SU-DHL-6 (cell line): ENCODE measurements around the gene KRT84.

Experiments
- H2AFZ ChIP-seq: fragments of 200-600 bp; sonication (generic); 2 replicates; pipeline ENCODE4 v1.6.1; 2014; ENCODE audit warnings: low read depth, mild to moderate bottlenecking, moderate library complexity, mixed read lengths, antibody characterized with exemption, low read length; ENCODE audit not compliant: severe bottlenecking
- H3F3A ChIP-seq: fragments of 200-600 bp; shearing (Covaris generic); 2 replicates; pipeline ENCODE4 v1.6.0; 2016; ENCODE audit warnings: antibody characterized with exemption, mild to moderate bottlenecking; ENCODE audit not compliant: insufficient read depth
- H3K27ac ChIP-seq: fragments of 200-600 bp; sonication (generic); 2 replicates; pipeline ENCODE4 v1.5.1; 2016; ENCODE audit warnings: low read depth, mild to moderate bottlenecking, low read length, moderate library complexity, mixed read lengths
- H3K27me3 ChIP-seq: fragments of 200-600 bp; sonication (generic), shearing (Covaris generic); 2 replicates; pipeline ENCODE4 v1.6.0; 2014; ENCODE audit warnings: mild to moderate bottlenecking, low read length
- H3K36me3 ChIP-seq: fragments of 200-600 bp; sonication (generic); 2 replicates; pipeline ENCODE4 v1.6.1; 2014; ENCODE audit warnings: mild to moderate bottlenecking, low read length, mixed read lengths
- H3K4me2 ChIP-seq: fragments of 300-600, 200-600 bp; shearing (Covaris generic), sonication (generic); 2 replicates; pipeline ENCODE4 v1.6.0; 2014; ENCODE audit warnings: low read length, low read depth, mild to moderate bottlenecking; ENCODE audit not compliant: poor library complexity, severe bottlenecking
- H3K4me3 ChIP-seq: fragments of 200-600 bp; sonication (generic); 2 replicates; pipeline ENCODE4 v1.5.1; 2014; ENCODE audit warnings: antibody characterized with exemption, low read length, mild to moderate bottlenecking, mixed read lengths; ENCODE audit not compliant: insufficient read depth, poor library complexity, severe bottlenecking
- H3K79me2 ChIP-seq: fragments of 200-600 bp; sonication (generic); 2 replicates; pipeline ENCODE4 v1.6.1; 2014; ENCODE audit warnings: mild to moderate bottlenecking, low read length, moderate library complexity; ENCODE audit not compliant: insufficient read depth
- H3K9ac ChIP-seq: fragments of 200-600 bp; sonication (generic); 2 replicates; pipeline ENCODE4 v1.7.0; 2014; ENCODE audit warnings: mild to moderate bottlenecking, low read length
- H3K9me2 ChIP-seq: fragments of 200-600 bp; sonication (generic); replicated peaks from 2 replicates; pipeline ENCODE4 v1.6.1; 2014; ENCODE audit warnings: low read length; ENCODE audit not compliant: insufficient read depth
- H3K9me3 ChIP-seq: fragments of 200-600 bp; sonication (generic); 2 replicates; pipeline ENCODE4 v1.6.1; 2014; ENCODE audit warnings: low read length, mixed read lengths; ENCODE audit not compliant: insufficient read depth
- H4K20me1 ChIP-seq: fragments of 200-600 bp; sonication (generic); 2 replicates; pipeline ENCODE4 v1.6.1; 2014; ENCODE audit warnings: low read depth, mild to moderate bottlenecking, antibody characterized with exemption, low read length, moderate library complexity, mixed read lengths
- CTCF ChIP-seq: fragments of 200-600 bp; sonication (generic); IDR thresholded peaks from one replicate; pipeline ENCODE4 v1.5.1; 2017; ENCODE audit warnings: antibody characterized with exemption, mild to moderate bottlenecking, low read length, moderate library complexity; ENCODE audit not compliant: insufficient read depth, poor library complexity, severe bottlenecking
- EZH2phosphoT487 ChIP-seq: fragments of 200-600 bp; sonication (generic), shearing (Covaris generic); conservative IDR thresholded peaks from 2 replicates; pipeline ENCODE4 v1.6.1; 2018; ENCODE audit warnings: mild to moderate bottlenecking, antibody characterized with exemption, low read length, moderate library complexity, mixed read lengths

The KRT84 gene

GRCh38 chr12:52380271-52380694 lies 5.2 kb downstream of the KRT84 start:
- no peaks in the 10 kb centered on the region for H3F3A ChIP-seq
- H3K4me3 ChIP-seq, result no peak overlapping the region
- no peaks in the 10 kb centered on the region for H4K20me1 ChIP-seq
- H3K36me3 ChIP-seq, result no peaks in the 10 kb centered on the region
- no peaks in the 10 kb centered on the region for H3K79me2 ChIP-seq
- no peak overlapping the region for H2AFZ ChIP-seq
- no peaks in the 10 kb centered on the region for H3K9me2 ChIP-seq
- TF ChIP-seq EZH2phosphoT487 (no peak), CTCF (peak; percentile 27)
- no peak overlapping the region for H3K9ac ChIP-seq
- no peak overlapping the region for H3K4me2 ChIP-seq
- H3K27ac ChIP-seq, result no peak overlapping the region
- no peaks in the 10 kb centered on the region for H3K9me3 ChIP-seq
- no peaks in the 10 kb centered on the region for H3K27me3 ChIP-seq

GRCh38 chr12:52379536-52379935 lies 5.9 kb downstream of the KRT84 start:
- no peak overlapping the region for H2AFZ ChIP-seq
- no peaks in the 10 kb centered on the region for H3F3A ChIP-seq
- no peaks in the 10 kb centered on the region for H3K79me2 ChIP-seq
- no peak overlapping the region for H3K9ac ChIP-seq
- H3K27me3 ChIP-seq, result no peaks in the 10 kb centered on the region
- H3K9me2 ChIP-seq, result no peaks in the 10 kb centered on the region
- H3K4me3 ChIP-seq, result no peak overlapping the region
- H4K20me1 ChIP-seq, result no peaks in the 10 kb centered on the region
- no peaks in the 10 kb centered on the region for H3K9me3 ChIP-seq
- no peak overlapping the region for H3K4me2 ChIP-seq
- H3K36me3 ChIP-seq, result no peaks in the 10 kb centered on the region
- no peak overlapping the region for H3K27ac ChIP-seq
- TF ChIP-seq EZH2phosphoT487 (no peak), CTCF (no peak)

- Histone ChIP-seq H4K20me1 (no peaks in the 10 kb centered on the region), H3K27ac (no peak overlapping the region), H3K36me3 (no peaks in the 10 kb centered on the region), H3K9me2 (no peaks in the 10 kb centered on the region), H3K27me3 (no peaks in the 10 kb centered on the region), H3K79me2 (no peaks in the 10 kb centered on the region), H3K9me3 (no peaks in the 10 kb centered on the region), H3K4me2 (no peak overlapping the region), H3K4me3 (no peak overlapping the region), H3F3A (no peaks in the 10 kb centered on the region), H3K9ac (no peak overlapping the region), H2AFZ (no peak overlapping the region)
- TF ChIP-seq EZH2phosphoT487 (no peak), CTCF (no peak)
Measured at GRCh38 chr12:52378091-52378490, 7.4 kb downstream of the KRT84 start.

GRCh38 chr12:52377266-52377665 lies 8.2 kb downstream of the KRT84 start:
- Histone ChIP-seq H3F3A (no peaks in the 10 kb centered on the region), H4K20me1 (no peaks in the 10 kb centered on the region), H3K79me2 (no peaks in the 10 kb centered on the region), H3K4me2 (no peak overlapping the region), H3K4me3 (no peak overlapping the region), H2AFZ (no peak overlapping the region), H3K9me2 (no peaks in the 10 kb centered on the region), H3K36me3 (no peaks in the 10 kb centered on the region), H3K9ac (no peak overlapping the region), H3K27ac (no peak overlapping the region), H3K9me3 (no peaks in the 10 kb centered on the region), H3K27me3 (no peaks in the 10 kb centered on the region)
- TF ChIP-seq CTCF (no peak), EZH2phosphoT487 (no peak)
